ENCODE measurements around the gene LITAF.
A peak's percentile ranks its signal among the peaks of the same experiment; 100 is the strongest.
"Not testable (repeated sequence)": the region's sequence is repeated elsewhere in the genome, so short reads cannot be mapped to it uniquely, and the experiment has no call there.

LITAF gene

DNA sequence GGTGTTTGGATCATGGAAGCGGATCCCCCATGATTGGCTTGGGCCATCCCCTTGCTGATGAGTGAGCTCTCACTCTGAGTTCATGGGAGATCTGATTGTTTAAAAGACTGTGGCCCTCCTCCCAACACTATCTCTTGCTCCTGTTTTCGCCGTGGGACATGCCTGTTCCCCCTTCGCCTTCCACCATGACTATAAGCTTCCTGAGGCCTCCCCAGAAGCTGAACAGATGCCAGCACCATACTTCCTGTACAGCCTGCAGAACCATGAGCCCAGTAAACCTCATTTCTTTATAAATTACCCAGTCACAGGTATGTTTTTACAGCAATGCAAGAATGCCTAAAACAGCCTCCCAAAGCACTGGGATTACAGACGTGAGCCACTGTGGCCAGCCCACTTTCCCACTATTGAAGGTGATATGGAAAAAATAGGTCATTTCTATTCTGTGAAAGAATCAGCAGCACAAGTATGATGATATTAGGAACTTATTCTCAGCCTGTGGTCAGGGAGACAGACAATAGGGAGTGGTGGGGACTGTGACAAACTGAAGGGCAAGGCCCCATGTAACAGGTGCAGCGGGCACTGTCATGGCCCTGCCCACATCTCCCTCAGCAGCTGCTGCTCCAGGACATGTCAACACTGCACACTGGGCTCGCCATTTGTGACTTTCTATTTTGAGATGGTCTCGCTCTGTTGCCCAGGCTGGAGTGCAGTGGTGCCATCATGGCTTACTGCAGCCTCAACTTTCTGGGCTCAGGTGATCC lies 33.7 kb upstream of the LITAF start:
- DNase-seq = no peak

DNA sequence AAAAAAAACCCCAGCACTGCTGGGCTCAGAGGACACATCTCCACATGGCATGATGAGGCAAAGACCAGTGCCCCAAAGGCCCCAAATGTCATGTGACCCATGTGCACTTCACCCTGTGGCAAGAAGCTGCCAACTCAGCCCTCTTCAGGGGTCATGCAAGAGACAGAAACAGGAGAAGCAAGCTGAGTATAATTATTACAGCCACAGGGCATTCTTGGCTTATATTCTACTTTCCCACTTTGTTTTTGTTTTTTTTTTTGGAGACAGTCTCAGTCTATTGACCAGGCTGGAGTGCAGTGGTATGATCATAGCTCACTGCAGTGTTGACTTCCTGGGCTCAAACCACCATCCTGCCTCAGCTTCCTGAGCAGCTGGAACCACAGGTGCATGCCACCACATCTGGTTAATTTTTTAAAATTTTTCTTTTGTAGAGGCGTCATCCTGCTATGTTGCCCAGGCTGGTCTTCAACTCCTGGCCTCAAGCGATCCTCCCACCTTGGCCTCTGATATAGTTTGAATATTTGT lies 32.7 kb upstream of the LITAF start:
- DNase-seq = peak; percentile 57

- DNase-seq = no peak
Measured at GRCh38 chr16:11618107-11618717, 31.5 kb upstream of the LITAF start.

GRCh38 chr16:11615748-11616447 lies 29.2 kb upstream of the LITAF start:
- DNase-seq = no peak

GRCh38 chr16:11614587-11615175 lies 28.0 kb upstream of the LITAF start:
- no peak for DNase-seq

- DNase-seq = peak; percentile 45
Measured at GRCh38 chr16:11613381-11614303, 26.9 kb upstream of the LITAF start.

GRCh38 chr16:11612665-11613025 lies 25.9 kb upstream of the LITAF start:
- DNase-seq = no peak

GRCh38 chr16:11611871-11612664 lies 25.3 kb upstream of the LITAF start:
- DNase-seq = no peak

- DNase-seq = no peak
Measured at GRCh38 chr16:11610580-11610979, 23.9 kb upstream of the LITAF start.

DNA sequence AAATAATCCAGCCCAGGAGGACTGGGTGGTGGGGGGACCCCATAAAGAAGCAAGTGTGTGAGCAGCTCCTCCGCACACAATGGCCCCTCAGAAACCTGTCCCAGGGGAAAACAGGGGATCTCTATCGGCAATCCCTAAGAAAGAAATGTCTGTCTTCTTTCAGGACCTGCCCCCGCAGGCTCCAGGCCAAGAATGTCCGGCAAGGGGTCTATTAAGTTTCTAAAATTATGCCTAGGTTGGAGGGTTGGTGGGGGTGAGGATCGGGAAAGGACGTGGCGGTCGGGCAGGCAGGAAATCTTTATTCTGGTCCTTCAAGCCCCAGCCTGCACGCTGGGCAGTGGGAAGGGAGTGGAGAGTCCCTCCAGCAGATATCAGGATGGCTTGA lies 23.4 kb upstream of the LITAF start:
- no peak for DNase-seq

DNA sequence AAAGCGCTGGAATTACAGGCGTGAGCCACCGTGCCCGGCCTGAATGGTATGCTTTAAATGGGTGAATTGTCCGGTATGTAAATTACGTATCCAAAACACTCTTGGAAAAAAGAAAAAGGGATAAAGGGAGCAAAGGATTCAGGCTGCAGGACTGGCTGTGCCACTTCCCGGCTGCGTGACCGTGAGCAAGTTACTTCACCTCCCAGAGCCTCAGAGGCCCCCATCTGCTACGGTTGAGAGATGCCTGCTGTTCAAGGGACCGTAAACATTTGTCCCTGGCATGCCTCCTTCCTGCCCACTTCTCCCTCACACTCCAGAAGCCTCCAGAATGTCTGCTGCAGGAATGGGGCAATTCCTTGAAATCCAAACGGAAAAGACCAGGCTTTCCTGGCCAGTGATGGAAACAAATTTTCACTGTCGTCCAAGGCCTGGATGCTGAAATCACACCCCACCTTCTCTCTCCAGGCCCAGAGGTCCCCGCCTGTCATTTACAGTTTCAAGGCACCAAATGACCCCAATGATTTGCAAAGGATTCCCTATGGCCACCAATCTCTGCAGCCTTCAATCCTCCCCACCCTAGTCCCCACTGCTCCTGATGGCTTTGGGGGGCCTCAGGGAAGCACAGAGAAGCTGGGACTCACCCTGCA lies 22.9 kb upstream of the LITAF start:
- DNase-seq = no peak

DNA sequence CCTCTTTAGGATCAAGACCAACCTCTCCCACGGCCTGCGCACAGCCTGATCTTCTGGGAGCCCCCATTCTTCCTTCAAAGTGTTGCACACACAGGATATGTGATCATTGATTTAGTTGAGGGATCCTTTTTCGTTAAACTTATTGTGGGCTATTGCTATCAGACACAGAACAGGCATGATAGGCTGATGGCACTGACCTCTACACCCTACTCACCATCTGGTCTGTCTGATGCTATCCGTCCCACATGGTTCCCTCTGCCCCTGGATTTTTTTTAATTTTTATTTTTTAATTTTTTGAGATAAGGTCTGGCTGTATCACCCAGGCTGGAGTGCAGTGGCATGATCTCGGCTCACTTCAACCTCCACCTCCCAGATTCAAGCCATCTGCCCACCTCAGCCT lies 19.2 kb upstream of the LITAF start:
- no peak for DNase-seq

- no peak for DNase-seq
Measured at GRCh38 chr16:11605564-11605886, 18.8 kb upstream of the LITAF start.

GRCh38 chr16:11604783-11605563 lies 18.3 kb upstream of the LITAF start:
- DNase-seq = no peak

- DNase-seq = not testable (repeated sequence)
Measured at GRCh38 chr16:11604296-11604695, 17.6 kb upstream of the LITAF start.

DNA sequence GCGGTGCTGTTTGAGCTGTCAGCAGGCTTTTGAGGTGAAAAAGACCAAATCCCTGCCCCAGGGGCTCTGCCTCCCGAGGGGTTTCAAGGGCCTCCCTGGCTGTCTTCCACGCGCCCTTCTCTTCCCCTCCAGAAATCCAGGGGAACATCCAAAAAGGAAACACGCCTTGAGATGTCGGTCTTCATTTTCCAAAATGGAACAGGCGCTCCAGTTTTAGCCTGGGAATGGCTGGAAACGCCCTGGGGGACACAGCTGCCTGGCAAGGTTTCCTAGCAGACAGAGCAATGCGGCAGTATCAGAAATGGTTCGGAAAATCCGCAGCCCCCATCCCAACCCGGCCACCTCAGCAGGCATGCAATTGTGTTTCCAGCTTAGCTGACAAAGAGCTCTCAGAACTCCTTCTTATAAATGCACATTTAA lies 16.6 kb upstream of the LITAF start:
- no peak for DNase-seq

- no peak for DNase-seq
Measured at GRCh38 chr16:11602321-11602720, 15.6 kb upstream of the LITAF start.

GRCh38 chr16:11601911-11602310 lies 15.2 kb upstream of the LITAF start:
- no peak for DNase-seq

DNA sequence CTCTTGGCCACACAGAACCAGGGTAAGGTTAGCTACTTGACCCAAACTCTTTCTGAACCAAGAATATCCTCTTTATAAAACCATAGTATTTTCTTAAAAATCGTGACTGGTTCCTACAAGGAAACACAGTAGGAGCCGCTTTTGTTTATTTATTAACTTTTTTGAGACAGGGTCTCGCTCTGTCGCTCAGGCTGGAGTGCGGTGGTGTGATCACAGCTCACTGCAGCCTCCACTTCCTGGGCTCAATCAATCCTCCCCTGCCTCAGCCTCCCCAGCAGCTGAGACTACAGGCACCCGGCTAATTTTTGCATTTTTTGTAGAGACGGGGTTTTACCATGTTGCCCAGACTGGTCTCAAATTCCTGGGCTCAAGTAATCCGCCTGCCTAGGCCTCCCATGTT lies 14.7 kb upstream of the LITAF start:
- DNase-seq = no peak

GRCh38 chr16:11599579-11599978 lies 12.9 kb upstream of the LITAF start:
- no peak for DNase-seq

Measured in CD4-positive, alpha-beta T cell treated with Interleukin-10 for 1 hour (primary cell).